GM15510 (cell line): ENCODE results near the gene EHD4.

Experiments
- POLR2A ChIP-seq: IDR thresholded peaks from 3 replicates; pipeline ENCODE4 v1.6.1; 2011; ENCODE audit warnings: borderline replicate concordance; ENCODE audit not compliant: insufficient read length; ENCODE audit errors: extremely low read depth

Gene EHD4

DNA sequence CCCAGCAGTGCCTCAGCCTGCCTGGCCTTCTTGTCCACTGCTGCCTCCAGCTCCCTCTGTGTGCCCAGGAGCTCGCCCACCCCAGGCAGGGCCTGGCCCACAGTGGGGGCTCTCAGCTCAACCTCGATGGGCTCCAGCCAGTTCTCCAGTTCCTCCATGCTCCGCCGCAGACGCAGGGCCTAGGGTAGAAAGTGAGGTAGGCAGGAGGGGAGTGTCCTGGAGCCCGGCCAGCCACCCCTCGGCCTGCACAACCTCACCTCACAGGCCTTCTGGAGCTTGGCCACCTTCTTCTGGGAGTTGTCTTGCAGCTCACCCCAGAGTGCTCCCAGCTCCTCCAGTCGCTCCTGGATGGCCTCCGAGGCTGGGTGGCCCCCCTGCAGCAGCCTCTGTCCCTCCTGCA lies 115.0 kb downstream of the EHD4 start:
- TF ChIP-seq POLR2A, result no peak

- no peak for TF ChIP-seq POLR2A
Observed at GRCh38 chr15:41856716-41857115, 115.6 kb downstream of the EHD4 start.

GRCh38 chr15:41856262-41856661 lies 116.1 kb downstream of the EHD4 start:
- TF ChIP-seq POLR2A, result no peak

DNA sequence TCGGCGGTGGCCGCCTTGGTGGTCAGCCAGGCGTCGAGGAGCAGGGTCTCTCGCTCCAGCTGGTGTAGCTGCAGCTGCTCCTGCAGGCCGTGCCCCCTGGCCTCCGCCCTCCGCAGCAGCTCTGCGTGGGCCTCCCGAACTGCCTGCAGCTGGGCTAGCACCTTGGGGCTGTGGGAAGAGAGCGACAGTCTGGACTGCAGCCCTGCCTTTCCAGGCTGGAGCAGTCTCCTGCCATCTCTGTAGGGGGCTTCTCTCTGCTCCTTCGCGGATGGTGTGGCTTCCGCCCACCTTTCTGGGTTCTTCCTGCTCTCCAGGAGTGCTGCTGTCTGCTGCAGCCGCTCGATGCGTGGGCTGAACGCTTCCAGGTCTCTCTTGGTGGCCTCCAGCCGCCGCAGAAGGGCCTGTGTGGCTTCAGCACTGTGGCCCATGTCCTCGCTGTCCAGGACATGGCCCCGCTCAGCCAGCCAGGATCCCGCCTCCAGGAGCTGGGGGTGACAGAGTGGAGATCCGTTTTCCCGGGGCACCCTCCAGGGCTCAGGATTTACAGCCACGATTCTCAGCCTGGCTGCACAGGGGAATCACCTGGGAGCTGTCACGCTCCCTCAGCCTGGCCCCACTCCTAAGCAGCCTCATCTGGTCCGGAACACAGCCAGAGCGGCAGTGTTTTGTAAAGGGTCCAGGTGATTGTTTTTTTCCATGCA lies 116.9 kb downstream of the EHD4 start:
- no peak for TF ChIP-seq POLR2A

DNA sequence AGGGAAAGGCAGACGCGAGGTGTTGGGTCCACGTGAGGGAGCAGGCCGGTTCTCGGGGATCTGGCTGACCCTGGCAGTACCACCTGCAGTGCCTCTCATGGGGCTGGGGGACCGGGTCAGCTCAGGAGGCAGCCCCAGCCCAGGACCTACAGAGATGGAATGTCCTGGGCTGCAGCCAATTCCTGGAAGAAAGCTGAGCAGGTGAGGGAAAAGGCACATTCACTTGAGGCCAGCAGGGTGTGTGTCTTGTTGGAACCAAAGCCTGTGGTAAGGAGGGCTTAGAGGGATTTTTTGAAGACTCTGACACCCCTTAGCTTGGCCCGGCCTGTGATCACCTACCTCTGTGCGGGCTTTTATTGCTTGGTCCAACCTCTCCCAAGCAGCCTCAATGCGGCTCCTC lies 117.9 kb downstream of the EHD4 start:
- TF ChIP-seq POLR2A, result no peak

DNA sequence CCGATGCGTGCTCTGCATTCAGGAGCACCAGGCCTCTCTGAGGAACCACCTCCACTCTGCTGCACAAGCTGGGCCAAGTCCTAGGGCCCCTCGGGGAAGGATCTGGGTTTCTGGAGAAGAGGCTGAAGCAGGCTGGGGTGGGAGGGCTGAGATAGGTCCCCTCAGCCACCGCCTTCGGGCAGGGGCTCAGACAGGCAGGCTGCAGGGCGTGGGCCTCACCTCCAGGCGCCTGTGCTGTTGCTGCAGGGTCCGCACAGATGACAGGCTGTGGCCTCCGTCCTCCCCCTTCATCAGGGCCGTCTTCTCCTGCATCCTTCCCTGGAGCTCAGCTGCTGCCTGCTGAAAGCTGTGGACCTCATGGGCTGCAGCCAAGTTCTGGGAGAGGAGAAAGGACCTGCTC lies 118.5 kb downstream of the EHD4 start:
- TF ChIP-seq POLR2A, result no peak

- no peak for TF ChIP-seq POLR2A
Observed at GRCh38 chr15:41852736-41853590, 119.4 kb downstream of the EHD4 start.

DNA sequence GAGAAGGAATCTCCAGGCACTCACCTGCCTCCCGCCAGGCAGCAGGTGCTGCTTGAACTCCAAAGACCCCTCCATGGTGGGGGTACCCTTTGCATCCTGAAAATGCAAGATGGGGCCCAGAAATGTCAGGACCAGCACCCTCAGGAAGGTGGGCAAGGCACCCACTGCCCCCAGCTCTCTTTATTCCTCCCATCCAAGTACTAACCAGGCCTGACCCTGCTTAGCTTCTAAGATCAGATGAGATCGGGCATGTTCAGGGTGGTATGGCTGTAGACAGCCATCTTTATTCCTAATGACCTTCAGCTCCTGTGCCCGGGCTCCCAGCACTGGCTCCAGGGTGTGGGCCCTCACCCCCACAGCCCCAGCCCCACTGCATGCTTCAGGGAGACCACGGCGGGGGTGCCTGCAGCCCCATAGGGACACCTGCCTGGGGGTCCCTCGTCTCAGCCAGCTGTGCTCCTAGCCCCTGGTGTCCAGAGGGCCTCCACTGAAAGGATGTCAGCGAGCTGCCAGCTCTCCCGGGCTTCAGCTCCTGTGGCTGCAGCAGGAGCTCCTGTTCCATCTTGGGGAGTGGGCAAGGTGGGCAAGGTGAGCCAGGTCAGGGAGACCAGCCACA lies 120.5 kb downstream of the EHD4 start:
- no peak for TF ChIP-seq POLR2A

DNA sequence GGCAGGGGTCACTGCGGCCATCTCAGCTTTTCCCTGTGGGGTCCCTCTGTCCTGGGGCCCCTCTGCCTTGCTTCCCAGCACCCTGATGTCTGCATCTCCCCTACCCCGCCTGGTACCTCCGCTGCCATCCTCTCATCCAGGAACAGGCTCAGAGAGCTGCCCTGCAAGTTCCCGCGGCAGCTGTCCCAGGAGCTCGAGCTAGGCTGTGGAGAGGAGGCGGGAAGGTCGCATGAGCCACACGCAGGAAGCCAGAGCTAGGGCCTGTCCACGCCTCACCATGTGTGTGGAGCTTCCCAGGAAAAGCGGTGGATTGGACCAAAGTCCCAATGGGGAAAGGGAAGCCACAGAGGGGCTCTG lies 121.2 kb downstream of the EHD4 start:
- TF ChIP-seq POLR2A, result no peak

- TF ChIP-seq POLR2A, result no peak
Observed at GRCh38 chr15:41850482-41851166, 121.7 kb downstream of the EHD4 start.

GRCh38 chr15:41849861-41850260 lies 122.5 kb downstream of the EHD4 start:
- no peak for TF ChIP-seq POLR2A

- no peak for TF ChIP-seq POLR2A
Observed at GRCh38 chr15:41849204-41849603, 123.2 kb downstream of the EHD4 start.

- no peak for TF ChIP-seq POLR2A
Observed at GRCh38 chr15:41848631-41849030, 123.7 kb downstream of the EHD4 start.

DNA sequence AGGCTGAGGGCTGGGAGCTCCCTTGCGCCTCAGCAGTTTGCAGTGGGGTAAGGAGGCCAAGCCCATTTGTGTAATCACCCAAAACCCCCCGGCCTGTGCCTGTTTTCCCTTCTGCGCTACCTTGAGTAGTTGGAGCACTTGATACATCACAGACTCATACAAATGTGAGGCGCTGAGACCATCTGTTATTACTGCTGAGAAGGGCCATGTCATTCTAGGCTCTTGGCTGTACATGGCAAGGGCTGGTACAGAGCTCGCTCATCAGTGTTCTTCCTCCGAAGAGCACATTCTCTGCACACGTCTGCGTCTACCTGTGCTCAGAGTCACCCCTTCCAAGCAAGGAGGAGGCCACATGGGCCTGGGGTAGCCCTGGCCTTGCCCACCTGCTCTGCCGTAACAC lies 124.4 kb downstream of the EHD4 start:
- TF ChIP-seq POLR2A, result no peak

- no peak for TF ChIP-seq POLR2A
Observed at GRCh38 chr15:41847206-41847605, 125.2 kb downstream of the EHD4 start.
